Measurements from ENCODE around the gene CCNDBP1.
"Not testable (repeated sequence)": the region's sequence is repeated elsewhere in the genome, so short reads cannot be mapped to it uniquely, and the experiment has no call there.

The CCNDBP1 gene

DNA sequence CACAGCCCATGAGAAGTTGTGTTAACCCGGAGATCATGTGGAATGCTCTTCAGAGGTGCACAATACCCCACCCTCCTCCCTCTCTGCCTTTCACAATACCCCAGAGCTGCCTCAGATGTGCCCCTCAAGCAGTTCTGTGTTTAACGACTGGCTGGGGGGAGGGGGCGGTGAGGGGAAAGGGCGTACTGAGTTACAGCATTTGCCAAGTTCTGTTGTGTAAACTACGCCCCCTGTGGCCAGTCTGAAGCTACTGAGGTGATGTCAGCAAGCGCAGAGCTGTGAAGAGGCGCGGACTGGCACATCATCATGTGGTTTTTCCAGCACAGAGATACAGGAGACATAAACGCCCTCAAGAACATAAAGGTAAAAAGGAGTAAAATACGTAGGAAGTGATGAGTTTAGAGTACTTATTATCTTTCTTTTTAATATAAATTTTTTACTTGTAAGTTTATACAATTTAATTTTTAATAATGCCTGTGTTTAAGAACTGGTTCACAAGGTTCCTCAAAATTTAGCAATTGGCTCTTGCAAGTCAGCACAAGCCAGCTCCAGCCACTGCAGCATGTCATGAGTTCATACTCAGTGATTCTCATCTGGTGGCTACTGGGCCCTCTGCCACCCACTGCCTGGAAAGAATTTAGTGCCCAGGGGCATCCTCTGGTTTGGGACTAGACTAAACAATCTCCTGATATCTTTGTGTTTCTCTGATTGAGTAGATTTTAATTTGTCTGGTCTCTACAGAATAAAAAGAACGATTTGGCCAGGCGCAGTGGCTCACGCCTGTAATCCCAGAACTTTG is 33.9 kb downstream of the CCNDBP1 start:
- no peak for DNase-seq

DNA sequence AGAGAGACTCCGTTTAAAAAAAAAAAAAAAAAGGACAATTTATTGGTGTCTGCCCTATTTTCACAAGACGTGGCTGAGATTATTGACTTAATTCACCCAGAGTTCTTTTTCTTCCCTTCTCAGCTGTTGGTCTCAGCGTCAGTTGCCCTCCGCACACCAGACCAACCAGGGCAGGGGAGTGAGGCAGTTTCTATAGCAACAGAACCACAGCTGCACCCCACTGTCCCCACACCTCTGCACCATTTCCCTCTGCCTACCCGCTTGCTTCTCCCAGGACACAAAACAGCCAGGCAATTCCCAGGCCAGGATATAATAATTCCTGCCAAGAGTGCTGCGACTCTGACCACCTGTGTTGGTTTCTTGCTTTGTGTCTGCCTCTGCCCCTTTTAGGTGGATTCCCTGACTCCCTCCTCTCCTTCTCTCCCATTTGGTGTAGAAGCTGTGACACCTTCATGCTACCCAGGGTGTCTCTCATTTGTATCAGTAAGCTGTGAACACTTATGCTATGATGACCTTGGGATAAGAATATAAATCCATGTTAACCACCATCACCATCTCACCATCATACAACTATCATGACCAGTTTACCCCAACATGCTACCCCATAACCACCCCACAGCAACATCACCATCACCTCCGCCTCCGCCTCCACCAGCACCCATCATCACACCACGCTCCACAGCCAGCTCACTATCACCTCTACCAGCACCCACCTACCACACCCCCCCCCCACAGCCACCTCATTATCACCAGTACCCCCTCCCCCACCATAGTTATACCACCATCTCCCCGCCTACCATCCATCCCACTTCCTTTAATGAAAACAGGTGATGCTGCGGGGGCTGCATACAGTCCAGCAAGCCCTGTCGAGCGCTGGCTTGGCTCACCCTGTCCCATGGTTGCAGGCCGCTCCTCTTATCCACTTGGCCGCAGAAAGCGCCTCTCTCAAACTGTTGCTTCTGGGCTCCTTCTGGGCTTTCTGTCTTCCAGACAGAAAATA is 35.0 kb downstream of the CCNDBP1 start:
- DNase-seq, result no peak

GRCh38 chr15:43220991-43221403 is 35.8 kb downstream of the CCNDBP1 start, which contains the start of gene EPB42:
EPB42 (minus strand) TSS chr15:43221018; CDS start chr15:43220825, 193 bp downstream.
- no peak for DNase-seq

DNA sequence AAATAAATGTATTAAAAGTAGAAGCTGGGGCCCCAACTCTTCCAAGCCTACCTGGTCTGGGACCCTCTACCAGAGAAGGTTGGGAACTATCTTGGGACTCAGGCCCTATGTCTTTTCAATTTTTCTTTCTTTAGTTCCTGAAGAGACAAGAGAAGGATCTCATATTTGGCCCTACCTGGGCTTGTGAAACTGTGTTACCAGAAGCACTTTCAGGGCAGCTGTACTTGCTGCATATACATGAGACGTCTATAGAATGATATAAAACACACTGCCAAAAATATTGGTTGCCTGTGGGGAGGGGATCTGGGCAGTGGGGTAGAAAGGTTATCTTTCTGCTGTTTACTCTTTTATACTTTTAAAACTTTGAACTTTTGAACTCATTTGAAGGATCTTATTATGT is 36.2 kb downstream of the CCNDBP1 start:
- DNase-seq, result no peak

DNA sequence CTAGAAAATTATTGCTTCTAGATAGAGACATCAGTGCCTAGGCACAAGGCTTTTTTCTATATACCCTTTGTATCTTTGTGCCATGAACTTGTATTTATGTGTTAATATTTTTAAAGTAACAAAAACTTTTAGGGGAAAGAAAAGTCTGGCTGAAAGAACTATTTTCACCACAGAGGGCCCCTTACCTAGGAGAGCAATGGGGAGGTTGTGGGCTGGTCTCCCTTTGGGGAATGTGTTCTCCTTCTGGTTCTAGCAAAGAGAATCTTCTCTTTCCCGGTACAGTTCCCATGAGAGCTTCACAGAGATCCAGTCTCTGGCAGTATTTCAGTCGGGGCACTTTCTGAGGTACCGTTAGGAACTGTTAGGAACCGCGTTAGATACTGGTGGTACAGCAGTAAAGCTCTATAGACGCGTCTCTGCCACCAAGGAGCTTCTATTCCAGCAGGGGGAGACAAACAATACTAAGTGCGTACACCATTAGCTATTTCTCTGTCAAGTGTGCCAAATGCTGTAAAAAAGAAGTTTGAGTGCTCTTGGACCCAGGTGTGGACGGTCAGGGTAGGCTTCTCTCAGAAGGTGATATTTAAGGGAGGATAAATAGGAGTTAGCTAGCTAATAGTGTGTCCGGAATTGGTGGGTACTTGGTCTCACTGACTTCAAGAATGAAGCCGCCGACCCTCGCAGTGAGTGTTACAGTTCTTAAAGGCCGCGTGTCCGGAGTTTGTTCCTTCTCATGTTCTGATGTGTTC is 40.2 kb downstream of the CCNDBP1 start:
- DNase-seq, result peak; percentile 40

GRCh38 chr15:43225950-43226255 is 40.7 kb downstream of the CCNDBP1 start:
- not testable (repeated sequence) for DNase-seq

DNA sequence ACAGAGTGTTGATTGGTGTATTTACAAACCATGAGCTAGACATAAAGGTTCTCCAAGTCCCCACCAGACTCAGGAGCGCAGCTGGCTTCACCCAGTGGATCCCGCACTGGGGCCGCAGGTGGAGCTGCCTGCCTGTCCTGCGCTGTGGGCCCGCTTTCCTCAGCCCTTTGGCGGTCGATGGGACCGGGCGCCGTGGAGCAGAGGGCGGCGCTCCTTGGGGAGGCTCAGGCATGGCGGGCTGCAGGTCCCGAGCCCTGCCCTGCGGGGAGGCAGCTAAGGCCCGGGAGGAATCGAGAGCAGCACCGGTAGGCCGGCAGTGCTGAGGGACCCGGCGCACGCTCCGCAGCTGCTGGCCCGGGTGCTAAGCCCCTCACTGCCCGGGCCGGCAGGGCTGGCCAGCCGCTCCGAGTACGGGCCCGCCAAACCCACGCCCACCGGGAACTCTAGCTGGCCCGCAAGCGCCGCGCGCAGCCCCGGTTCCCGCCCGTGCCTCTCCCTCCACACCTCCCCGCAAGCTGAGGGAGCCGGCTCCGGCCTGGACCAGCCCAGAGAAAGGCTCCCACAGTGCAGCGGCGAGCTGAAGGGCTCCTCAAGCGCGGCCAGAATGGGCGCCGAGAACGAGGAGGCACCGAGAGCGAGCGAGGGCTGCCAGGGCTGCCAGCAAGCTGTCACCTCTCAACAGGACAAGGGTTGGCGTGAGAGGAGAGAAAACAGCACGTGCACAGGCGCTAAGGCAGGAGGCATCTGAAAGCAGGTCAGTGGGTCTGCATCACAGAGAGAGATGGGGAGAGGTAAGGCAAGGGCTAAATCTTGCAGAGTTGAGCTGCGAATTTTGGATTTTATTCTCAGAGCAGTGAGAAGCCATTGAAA is 41.5 kb downstream of the CCNDBP1 start:
- DNase-seq, result no peak

DNA sequence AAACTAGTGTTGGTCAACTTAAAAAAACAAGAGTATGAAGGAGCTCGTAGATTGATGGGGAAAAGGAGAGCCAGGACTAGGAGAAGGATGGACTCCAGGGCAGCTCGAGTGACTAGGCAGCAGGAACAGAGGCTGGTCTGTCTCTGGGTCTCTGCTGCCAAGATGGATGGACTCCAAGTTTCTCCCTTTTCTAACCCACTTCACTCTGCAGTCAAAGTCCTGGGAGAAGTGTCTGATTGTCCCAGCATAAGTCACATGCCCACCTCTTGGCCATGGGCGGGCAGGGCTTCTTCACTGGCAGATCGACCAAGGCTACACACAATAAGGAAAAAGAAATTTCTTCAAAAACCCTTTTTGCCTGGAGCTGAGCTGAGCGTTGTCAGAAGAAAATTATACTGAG is 44.8 kb downstream of the CCNDBP1 start:
- DNase-seq, result no peak

DNA sequence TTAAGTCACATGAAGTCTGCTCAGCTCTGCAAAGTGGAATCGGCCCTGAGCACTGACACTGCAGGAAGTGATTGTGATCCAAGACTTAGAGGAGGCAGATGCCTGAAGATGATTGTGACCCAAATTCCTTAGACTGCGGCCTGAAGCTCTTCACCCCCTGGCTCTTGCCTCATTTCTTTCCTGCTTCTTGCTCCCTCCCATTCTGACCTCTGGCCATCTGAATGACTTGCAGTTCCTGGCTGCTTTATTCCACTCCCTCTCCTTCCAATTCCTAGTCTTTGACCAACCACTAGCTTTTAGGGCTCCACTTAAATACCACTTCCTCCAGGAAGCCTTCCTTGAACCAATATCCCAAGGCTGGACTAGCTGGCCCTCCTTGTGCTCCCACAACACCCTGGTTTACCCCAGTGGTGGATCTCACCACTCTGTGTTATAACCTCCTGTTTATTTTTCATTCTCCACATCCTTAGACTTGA is 45.5 kb downstream of the CCNDBP1 start:
- no peak for DNase-seq

- no peak for DNase-seq
Measured at GRCh38 chr15:43232289-43232874, 47.2 kb downstream of the CCNDBP1 start.

DNA sequence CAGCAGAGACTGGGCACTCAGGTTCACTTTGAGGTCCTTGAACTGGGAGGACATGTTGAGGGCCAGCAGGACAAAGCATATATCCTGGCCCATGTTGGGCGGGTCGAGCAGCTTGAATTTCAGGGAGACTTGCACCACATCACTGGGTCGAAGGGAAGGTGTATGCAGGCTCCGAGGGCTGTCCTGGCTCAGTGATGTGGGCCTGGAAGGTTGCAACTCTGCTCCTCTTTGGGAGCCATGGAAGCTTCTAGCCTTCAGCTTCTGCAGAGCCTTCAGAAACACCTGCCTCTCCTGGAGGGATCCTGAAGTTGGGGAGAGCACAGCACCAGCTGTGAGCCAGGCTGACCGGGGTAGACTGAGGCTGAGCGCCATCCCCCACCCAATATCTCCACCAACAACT is 50.3 kb downstream of the CCNDBP1 start:
- DNase-seq, result no peak

DNA sequence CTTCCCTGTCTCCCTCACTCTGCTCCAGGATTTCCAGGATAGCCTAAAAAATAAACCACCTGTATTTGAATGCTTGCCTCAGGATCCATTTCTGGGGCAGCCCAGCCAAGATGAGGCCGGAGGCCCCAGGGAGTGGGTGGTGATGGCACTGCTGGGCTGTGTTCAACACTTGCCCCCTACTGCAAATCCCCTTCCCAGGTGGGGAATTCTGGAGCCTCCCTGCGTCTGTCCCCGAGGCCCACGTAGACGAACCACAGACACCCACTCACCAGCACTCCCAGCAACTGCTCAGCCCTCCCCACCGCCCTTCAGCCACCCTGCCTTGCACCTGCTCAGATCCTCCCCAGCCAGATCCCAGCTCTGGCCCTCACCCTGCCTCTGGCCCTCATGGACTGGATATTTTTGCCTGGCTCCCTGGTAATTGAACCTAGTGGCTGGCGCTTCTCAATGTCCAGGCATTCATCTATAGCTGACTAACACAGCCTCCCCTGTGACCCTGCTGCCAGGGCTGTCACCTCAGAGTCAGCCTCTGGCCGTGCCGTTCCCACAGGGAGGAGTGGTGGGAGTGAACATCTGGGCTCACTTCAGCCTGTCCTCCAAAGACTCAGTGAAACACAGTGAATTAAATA is 52.8 kb downstream of the CCNDBP1 start:
- DNase-seq, result no peak

DNA sequence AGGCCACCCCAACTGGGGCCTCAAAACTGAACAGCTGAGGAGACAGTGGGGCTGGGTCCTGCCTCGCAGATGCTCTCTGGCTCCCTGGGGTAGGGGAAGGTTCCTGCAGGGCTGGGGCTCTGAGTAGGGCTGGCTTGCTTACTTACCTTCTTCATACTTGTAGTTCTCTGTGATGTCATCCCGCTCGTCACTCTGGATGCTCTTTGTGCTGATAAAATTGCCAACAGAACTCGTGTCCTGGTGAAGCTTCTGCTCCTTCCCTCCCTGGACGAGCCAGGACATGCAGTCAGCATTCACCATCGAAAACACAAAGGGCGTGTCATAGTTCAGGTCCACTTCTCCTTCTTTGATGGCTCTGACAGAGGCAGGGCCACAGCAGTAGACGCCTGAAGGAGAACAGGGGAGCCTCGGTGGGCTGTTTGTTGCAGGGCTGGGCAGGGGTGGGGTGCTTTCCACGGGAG is 53.5 kb downstream of the CCNDBP1 start:
- no peak for DNase-seq

- no peak for DNase-seq
Measured at GRCh38 chr15:43239732-43240491, 54.7 kb downstream of the CCNDBP1 start.

DNA sequence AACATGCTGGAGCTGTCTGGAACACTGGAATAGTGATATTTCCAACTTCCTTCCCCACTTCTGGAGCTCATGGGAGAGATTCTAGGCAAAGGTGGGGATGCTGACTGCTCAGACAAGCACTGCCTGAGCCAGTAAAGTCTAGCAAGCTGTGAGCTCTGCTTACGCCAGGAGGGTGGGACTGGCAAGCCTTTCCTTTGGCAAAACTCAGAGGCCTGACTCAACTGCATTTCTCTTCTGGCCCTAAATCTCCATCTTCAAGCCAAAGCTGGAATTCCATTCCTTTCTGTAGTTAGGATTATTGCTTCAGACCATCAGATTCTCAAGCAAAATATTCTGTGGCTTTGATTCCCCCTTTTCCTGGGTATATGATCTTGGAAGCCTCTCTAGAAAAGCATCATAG is 55.9 kb downstream of the CCNDBP1 start:
- no peak for DNase-seq

GRCh38 chr15:43242616-43243015 is 57.4 kb downstream of the CCNDBP1 start:
- DNase-seq, result no peak

DNA sequence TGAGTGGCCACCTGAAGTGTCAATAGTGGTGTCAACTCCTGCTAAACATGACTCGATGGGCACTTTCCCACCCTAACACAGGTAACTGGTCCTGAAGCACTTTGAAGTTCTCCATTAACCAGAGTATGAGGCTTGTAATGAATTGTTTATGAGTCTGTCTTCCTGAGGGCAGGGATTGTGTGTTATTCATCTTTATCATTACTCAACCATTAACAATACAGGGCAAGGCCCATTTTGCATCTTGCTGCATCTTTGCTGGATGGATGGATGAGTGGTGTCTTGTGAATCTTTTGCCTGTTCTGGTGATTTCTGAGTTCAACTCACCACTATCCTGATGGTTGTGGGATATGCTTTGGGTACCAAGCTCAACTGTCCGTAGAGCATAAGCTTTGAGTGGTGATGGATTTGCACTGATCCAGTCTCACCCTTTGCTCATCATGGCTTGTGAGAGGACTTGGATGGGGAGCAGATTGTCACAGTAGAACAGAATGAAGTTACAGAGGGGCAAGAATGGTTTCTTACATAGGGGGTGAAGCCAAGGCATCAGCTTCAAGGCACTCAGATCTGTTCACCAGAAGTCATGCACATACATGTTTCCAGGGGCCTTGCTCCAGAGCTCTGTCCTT is 57.9 kb downstream of the CCNDBP1 start:
- no peak for DNase-seq

DNA sequence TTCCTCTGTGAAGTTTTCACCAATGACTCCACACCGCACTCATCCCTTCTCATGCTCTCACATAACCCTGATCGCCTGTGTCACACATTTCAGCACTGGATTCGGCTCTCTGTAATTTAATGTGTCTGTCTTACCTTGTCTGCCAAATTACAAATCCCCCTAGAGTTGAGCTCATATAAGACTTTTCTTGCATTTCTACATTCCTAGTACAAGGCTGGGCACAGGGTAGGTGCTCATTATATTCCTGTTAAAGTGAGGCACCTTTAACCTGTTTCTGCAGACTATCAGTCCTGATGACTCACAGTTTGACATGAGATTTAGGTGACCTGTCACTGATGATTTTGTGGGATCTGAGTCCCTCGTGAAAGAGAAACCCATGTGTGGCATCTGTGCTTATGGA is 58.9 kb downstream of the CCNDBP1 start:
- no peak for DNase-seq

- DNase-seq, result no peak
Measured at GRCh38 chr15:43246261-43246774, 61.1 kb downstream of the CCNDBP1 start.
